Stimulated activated CD8-positive, alpha-beta memory T cell treated with anti-CD3 and anti-CD28 coated beads, Interleukin-7, amount 100 ng/mL, for 1 hour (primary cell): ENCODE measurements around the gene CFLAR.

ENCODE experiments used
- DNase-seq, 2 donors: peaks; one replicate each; pipeline ENCODE4 v3.0.0-alpha.2; 2020; ENCODE audit warnings: low read depth in 2 of 2

The CFLAR gene

GRCh38 chr2:201216918-201217317, 101.0 kb downstream of the CFLAR start:
- DNase-seq = no peak

- no peak for DNase-seq
These were observed 102.8 kb downstream of the CFLAR start for GRCh38 chr2:201218780-201219179.

GRCh38 chr2:201219328-201220096, 103.5 kb downstream of the CFLAR start:
- DNase-seq = no peak

DNA sequence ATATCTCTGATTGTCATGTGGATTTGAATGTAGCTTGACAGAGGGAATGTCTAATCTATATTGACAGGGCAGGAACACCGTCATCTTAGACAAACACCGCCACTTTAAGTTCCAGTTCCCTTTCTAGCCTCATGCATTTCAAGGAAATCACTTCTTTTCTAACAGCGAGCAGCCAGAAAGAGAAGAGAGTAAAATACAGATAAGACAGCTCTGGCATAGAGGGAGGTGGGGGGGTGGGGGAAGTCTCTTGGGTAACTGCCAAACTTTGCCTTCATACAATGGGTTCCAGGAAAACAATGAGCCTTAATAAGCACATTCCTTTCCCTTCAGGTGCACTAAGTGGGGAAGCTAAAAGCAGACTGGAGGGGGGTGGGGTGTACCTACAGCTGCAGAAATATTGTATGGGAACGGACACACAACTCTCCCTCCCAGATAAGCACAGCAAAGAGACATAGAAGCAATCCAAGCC, 104.2 kb downstream of the CFLAR start:
- DNase-seq = no peak

GRCh38 chr2:201223089-201224073, 107.4 kb downstream of the CFLAR start:
- DNase-seq = no peak
